NCI-H2107 treated with DMSO at 0.1 percent for 48 hours (cell line): ENCODE measurements around the gene RSBN1.
A peak's percentile ranks its signal among the peaks of the same experiment; 100 is the strongest.
"Not testable (repeated sequence)": the region's sequence is repeated elsewhere in the genome, so short reads cannot be mapped to it uniquely, and the experiment has no call there.

Source experiments
- DNase-seq: peaks from one replicate; lab custom pipeline; 2025; ENCODE audit not compliant: unreplicated experiment; lab: John Stamatoyannopoulos, UW

RSBN1 gene

DNA sequence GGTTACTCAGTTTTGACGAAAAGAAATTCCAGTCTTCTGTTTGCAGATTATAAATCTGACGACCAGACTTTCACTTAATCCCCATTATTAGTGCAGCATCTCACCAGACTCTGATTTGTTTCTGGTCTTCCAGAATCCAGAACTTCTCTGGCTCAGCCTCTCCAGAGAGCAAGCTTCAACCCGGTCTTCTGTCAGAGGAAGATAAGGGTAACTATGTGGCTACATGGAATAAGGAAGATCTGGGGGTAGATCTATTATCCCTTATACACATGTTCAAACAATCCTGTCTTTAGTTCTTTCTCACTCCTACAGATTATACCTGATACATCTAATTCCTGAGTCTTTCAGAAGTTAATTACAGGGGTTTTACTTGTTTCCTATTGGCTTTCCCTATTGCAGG lies 62.9 kb downstream of the RSBN1 start:
- no peak for DNase-seq

- no peak for DNase-seq
Measured at GRCh38 chr1:113747376-113747775, 64.9 kb downstream of the RSBN1 start.

GRCh38 chr1:113745425-113745824 lies 66.9 kb downstream of the RSBN1 start:
- peak; percentile 40 for DNase-seq

GRCh38 chr1:113744114-113744513 lies 68.2 kb downstream of the RSBN1 start:
- DNase-seq, result no peak

GRCh38 chr1:113742515-113742914 lies 69.8 kb downstream of the RSBN1 start:
- no peak for DNase-seq

DNA sequence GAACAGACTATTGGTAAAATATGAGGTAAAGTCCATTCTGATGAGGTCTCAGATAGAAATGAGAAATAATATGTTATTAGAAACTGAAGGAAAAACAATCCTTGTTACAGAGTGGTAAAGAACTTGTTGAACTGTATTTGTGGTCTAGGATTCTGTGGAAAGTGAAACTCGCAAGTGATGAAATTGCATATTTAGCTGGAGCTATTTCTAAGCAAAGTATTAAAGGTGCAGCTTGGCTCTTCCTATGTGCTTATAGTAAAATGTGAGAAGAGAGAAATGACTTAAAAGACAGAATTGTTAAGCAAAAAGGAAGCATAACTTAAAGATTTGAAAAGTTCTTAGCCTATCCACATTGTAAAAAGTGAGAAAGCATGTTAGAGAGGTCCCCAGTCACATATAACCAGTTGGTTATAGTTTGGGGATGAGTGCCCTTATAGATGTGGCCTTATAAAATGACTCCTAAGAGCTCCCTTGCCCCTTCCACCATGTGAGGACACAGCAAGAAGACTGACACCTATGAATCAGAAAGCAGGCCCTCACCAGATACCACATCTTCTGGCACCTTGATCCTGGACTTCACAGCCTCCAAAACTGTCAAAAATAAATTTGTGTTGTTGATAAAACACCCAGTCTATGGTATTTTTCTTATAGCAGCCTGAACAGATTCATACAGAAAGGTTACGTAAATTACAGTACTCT lies 77.8 kb downstream of the RSBN1 start:
- DNase-seq, result no peak

GRCh38 chr1:113732802-113733201 lies 79.5 kb downstream of the RSBN1 start:
- no peak for DNase-seq

DNA sequence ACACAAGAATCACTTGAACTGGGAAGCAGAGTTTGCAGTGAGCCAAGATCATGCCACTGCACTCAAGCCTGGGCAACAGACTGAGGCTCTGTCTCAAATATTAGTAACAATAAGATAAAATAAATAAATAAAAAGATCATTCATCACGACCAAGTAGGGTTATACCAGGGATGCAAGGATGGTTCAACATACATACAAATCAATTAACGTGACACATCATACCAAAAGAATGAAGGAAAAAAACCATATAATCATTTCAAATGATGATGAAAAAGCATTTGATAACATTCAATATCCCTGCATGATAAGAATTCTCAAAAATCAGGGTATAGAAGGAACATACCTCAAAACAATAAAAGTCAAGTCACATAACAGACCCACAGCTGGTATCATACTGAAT lies 91.3 kb downstream of the RSBN1 start:
- DNase-seq, result no peak

DNA sequence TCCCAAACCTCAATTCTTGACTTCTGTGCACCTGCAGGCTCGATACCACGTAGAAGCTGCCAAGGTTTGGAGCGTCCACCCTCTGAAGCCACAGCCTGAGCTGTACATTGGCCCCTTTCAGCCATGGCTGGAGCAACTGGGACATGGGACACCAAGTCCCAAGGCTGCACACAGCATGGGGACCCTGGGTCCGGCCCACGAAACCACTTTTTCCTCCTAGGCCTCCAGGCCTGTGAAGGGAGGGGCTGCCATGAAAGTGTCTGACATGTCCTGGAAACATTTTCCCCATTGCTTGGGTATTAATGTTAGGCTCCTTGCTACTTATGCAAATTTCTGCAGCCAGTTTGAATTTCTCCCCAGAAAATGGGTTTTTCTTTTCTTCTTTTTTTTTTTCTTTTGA lies 93.7 kb downstream of the RSBN1 start:
- DNase-seq, result not testable (repeated sequence)

DNA sequence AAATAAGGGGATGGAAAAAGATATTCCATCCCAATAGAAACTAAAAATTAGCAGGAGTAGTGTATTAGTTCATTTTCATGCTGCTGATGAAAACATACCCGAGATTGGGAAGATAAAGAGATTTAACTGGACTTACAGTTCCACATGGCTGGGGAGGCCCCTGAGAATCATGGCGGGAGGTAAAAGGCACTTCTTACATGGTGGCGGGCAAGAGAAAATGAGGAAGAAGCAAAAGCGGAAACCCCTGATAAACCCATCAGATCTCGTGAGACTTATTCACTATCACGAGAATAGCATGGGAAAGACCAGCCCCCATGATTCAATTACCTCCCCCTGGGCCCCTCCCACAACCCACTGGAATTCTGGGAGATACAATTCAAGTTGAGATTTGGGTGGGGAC lies 94.8 kb downstream of the RSBN1 start:
- DNase-seq, result not testable (repeated sequence)

DNA sequence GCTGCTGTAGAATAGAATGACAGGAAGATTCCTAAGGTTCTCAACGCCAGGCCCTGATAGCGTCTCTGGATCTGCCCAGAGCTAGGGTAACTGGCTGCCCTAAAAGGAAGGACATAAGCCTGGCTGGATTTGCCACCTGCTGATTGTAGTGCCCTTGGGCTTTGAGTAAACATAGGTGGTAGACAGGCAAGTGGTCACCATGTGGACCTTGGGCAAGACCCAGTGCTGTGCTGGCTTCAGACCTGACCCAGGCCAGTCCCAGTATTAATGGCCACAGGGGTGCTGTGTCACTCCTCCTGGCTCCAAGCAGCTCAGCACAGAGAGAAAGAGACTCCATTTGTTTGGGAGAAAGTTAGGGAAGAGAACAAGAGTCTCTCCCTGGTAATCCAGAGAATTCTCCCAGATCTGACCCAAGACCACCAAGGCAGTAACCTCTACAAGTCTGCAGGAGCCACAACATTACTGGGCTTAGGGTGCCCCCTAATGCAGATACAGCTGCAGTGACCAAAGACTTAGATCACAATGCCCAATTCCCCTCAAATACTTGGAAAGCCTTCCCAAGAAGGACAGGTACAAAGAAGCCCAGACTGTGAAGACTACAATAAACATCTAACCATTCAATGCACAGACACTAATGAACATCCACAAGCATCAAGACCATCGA lies 97.5 kb downstream of the RSBN1 start:
- DNase-seq, result no peak
